Amniotic stem cell (primary cell): ENCODE measurements around the gene SCG3.

ENCODE experiments used
- DNase-seq: peaks from one replicate; lab custom pipeline; 2025; lab: John Stamatoyannopoulos, UW

SCG3 gene

DNA sequence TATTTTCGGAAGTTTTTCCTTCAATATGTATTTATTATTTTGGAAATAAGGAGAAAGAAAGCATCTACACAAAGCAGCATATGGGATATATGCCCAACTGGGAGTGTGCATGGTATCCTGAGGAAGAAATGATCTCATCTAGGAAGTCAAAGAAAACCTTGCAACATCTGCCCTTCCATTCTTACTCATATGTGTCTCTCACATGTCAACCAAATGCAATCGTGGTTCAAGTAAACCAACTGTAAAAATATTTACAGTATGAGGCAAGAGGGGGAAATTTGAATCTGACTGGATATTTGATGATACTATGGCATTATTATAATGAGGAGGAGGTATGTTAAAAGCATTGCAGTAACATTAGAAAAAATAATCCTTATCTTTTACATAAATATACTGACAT, 3.2 kb upstream of the SCG3 start:
- no peak for DNase-seq

DNA sequence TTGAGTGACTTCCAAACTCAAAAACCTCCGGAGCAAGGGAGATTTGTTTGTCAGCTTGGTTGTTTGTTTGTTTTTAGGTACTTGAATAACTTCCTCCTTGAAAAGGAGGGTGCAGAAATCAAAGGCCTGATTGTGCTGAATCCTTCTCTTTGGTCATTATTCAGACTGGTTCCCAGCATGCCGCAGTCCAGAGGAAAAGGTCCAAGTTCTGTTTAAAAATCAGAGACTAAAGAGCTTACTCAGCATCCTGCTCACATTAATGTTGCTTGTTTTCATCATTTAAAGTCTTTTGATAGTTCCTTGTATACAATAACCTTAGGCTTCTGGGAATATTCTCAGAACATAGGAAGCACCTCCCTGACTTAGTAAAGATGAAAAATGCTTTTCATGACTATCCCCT, 982 bp upstream of the SCG3 start:
- DNase-seq: no peak

DNA sequence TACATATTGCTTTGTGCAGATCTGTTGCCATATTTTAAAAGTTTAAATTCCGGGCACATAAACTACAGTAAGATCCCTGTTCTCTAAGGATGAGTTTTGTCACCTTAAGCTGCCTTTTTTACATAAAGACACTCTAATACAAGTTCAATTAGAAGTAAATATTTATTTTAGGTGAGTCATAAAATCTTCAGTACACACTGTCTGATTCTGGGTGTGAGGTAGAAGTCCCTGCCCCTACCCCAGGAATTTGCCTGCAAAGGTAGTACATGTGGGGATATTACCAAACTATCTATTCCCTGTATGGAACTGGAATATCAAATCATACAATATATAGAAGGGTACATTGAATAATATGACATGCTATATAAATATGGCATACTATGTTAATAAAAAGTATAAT, 6.3 kb downstream of the SCG3 start:
- no peak for DNase-seq

DNA sequence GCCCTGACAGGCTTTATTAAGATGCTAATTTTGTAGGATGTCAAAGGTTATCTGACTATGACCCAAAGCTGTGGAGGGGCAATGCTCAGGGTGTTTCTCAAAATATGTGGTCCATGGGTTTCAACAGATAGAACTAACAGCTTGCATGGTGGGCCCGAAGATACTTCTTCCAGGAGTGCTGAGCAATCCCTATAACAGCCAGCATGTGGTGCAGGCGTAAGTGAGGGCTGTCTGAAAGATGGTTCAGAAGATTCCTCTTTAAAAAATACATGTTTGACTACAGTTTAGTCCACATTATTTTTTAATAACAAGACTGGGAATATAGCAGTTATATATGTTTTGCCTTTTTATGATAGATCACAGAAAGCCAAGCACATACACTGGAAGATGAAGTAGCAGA, 7.6 kb downstream of the SCG3 start:
- DNase-seq: no peak

DNA sequence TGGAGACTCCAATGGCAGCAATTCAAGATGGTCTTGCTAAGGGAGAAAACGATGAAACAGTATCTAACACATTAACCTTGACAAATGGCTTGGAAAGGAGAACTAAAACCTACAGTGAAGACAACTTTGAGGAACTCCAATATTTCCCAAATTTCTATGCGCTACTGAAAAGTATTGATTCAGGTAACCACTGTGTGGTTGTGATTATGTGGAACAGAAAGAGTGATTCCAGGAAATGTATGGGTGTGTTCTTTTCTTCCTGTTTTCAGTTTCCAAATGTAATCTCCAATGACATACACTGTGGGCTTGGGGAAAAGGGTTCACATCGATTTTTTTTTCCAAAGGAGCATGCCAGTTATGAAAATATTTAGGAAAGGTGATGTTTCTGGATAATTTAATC, 10.9 kb downstream of the SCG3 start:
- no peak for DNase-seq

DNA sequence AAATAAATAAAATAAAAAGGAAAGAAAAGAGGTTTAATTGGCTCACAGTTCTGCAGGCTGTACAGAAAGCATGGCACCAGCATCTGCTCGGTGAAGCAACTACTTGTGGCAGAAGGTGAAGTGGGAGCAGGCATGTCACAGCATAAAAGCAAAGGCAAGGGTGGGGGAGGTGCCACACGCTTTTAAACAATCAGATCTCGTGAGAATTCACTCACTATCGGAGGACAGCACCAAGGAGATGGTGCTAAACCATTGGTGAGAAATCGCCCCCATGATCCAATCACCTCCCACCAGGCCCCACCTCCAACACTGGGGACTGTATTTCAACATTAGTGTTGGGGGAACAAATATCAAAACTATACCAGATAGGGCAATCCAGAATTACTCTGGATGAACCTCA, 15.3 kb downstream of the SCG3 start:
- no peak for DNase-seq

DNA sequence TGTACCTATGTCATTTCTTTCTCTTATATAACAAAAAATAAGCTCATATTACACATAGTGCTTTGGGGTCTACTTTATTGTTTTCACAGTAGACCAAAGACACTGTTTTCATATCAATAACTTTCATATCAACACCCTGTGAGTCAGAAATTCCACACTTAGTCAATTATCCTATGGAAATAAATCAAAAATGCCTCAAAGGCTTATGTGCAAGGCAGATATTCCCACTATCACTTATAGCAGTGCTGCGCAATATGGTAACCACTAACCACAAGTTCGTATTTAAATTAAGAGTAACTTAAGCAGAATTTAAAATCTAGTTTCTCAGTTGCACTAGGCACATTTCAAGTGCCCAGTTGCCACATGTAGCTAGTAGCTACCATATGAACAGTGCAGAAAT, 15.9 kb downstream of the SCG3 start:
- DNase-seq: no peak

DNA sequence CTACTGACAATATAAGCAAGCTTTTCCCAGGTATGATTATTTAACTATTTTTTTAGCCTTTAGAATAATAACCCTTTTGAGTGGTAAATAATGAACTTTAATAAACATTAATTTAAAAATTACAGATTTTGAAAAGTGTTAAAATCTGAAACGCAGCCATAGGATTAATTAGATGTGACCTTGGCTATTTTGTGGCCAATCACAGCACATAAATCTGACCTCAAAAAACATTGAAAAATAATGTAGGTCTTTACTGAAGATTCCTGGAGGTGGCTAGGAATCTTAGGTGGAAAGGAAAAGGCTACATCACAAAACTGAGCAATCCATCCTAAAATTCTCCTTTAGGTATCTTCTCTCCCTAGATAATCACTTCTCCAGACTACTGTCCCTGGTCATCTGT, 18.1 kb downstream of the SCG3 start:
- no peak for DNase-seq

DNA sequence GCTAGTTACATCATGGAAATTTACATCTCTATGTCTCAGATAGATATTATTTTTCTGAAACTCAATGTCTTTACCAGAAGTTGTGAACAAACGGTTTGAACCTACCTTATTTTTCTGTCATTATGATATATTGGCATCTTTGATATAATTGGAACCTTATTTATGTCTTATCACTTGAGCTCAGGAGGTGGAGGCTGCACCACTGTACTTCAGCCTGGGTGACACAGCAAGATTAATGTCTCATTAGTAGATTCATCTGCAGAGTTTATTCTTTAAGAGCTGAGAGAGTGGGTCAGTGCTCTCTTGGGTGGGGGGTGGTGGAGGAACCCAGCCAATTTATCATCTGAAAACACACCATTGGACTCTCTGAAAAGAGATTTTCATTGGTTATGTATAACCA, 21.4 kb downstream of the SCG3 start:
- DNase-seq: no peak

DNA sequence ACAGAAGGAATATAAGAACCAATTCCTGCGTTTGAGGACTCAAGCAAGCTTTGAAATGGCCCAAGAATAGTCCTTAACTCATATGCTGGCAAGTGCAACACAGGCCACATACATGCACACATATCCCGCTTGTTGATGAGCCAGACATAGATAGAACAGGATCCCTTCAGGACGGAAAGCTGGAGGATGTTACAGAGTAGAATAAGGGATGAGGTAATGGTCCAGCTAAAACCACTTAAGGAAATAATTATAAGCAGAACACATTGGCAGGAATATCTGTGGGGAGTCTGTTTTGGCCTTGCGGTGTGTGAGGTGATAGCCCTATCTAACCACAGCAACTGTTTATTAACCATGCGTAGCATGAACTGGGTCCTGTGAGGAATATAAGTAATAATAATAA, 25.0 kb downstream of the SCG3 start:
- DNase-seq: no peak

DNA sequence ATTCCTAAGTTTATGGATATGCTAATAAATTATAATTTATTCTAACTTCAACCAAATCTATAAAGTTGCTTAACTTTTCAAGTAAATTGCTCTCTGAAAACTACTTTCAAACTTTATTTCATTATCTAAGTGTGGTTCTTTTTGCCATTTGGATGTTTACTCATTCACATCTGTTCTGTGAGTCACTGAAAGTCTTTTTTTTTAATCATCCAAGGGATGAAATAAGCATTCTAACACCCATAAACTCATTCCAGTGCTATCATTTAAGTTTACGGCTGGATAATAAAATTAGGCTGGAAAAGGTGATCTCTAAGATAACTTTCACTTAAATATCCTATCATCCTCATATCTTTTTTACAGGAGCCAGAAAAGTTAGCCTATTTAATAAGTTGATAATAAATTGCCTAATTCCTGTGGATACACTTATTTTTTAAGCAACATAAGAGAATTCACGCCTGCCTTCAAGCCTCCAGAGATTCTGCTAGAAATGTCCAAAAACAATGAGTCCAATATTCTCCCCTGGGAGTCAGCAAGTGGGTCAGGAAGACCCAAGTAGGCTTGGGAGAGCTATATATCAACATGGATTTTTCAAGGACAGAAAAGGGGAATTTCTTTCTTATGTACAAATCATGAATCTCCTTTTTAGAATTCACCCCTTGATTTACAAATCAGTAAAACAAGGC, 25.8 kb downstream of the SCG3 start:
- no peak for DNase-seq

DNA sequence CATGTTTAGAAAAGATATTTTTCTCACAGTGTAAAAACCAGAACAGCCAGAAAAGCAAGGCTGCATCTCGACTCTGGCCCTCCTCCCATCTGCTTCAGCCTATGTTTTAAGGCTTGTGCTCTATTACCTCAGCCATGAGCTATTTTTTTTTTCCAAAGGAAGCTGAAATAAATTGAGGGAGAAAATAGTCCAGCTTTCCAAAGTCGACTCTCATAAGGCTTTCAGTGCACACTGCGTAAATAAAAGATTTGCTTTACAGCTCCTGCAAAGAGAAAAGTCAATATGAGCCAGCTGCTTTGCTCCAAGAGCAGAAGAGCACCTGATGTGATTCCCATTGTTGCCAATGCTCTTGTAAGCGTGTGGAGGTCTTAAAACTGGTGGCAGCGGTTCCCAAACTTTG, 26.7 kb downstream of the SCG3 start:
- DNase-seq: no peak

DNA sequence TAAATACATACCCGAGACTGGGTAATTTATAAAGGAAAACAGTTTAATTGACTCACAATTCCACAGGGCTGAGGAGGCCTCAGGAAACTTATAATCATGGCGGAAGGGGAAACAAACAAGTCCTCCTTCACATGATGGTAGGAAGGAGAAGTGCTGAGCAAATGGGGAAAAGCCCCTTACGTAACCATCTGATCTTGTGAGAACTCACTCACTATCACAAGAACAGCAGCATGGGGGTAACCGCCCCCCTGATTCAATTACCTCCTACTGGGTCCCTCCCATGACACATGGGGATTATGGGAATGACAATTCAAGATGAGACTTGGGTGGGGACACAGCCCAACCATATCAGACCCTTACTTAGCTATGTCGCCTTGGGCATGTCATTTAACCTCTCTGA, 27.7 kb downstream of the SCG3 start:
- DNase-seq: no peak

DNA sequence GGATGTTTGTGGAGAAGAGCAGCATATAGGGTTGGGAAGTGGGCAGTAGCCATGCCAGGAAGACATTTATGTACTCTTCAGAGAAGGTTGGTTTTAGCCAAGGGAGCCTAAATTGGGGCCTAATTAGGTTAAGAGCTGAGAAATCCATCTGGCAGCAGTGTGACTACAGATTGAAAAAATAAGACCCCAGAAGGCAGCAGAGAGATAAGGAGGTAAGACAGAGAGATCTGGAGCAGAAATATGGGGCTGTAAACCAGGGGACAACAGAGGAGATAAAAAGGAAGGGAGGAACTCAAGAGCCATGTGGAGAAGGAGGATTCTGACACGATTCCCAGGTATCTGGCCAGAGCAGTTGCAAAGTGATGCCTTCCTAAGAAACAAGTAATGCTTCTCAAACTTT, 32.9 kb downstream of the SCG3 start:
- no peak for DNase-seq

DNA sequence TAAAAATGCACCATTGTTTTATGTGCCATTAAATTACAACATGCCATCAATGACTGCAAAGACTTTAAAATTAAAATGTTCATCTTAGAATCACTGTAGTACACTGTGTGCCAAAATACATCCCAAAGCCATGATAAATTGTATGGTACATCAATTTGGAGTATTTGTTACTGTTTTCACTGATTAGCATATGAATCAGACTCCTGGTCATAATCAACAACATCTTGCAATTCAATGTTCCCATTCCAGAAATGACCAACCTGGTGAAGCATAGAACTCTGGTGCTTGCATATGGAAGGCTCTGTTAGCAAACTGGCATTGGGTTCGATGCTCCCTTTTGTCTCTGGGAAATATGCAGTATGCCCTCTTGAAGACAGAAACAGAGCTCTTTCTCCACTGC, 33.6 kb downstream of the SCG3 start:
- no peak for DNase-seq

DNA sequence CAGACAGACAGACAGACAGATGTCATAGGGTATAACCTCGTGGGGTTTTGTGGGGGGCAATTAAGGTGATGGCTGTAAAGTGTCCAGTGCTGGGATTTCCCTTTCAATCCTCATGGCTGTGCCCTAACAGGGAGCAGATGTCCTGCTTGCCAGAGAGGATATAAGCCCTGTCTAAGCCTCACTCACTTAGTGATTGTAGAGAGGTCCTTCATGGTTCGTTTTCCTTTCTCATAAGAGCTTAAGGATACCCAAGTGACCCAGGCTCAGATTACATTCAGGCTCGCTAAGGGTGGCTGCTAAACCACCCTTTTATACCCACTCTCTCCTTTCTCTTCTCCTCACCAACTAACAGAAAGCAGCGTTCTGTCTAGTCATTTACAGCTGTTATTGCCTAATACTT, 36.9 kb downstream of the SCG3 start:
- no peak for DNase-seq

DNA sequence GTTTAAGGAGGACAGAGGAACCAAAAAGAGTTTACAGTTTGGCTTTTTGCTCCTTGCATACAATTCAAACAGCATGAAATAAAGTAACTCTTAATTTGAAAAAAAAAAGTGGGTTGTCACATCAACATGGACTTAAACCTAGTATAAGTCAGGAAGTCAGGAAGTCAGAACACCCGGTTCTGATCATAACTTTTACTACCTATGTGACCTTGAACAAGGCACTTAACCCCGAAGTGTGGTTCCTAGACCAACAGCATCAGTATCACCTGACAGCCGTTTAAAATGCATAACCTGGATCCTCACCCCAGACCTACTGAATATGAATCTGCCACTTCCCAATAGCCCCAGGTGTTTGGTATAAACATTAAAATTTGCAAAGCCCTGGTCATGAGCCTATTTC, 37.4 kb downstream of the SCG3 start:
- DNase-seq: no peak

DNA sequence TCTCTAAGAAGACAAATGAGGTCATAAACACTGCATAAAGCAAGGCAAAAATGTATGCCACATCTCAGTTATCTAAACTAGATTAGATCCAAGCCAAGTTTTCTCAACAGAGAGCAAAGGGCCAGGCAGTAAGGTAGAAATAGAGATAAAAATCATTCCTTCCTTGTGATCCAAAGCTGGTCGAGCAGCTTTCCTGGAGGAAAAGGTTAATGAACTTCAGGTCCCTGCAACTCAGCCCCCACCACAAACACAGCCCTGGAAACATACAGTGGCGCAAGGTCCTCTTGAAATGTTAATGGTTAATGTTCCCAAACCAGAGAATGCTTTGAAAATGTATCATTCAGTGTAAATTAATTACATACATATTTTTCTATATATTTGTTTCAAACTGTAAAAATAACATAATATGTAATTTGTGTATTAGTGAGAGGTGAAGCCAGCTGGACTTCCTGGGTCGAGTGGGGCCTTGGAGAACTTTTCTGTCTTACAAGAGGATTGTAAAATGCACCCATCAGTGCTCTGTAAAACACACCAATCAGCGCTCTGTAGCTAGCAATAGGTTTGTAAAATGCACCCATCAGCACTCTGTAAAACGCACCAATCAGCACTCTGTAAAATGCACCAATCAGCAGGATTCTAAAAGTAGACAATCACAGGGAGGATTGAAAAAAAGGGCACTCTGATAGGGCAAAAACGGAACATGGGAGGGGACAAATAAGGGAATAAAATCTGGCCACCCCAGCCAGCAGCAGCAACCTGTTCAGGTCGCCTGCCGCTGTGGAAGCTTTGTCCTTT, 39.1 kb downstream of the SCG3 start:
- no peak for DNase-seq

DNA sequence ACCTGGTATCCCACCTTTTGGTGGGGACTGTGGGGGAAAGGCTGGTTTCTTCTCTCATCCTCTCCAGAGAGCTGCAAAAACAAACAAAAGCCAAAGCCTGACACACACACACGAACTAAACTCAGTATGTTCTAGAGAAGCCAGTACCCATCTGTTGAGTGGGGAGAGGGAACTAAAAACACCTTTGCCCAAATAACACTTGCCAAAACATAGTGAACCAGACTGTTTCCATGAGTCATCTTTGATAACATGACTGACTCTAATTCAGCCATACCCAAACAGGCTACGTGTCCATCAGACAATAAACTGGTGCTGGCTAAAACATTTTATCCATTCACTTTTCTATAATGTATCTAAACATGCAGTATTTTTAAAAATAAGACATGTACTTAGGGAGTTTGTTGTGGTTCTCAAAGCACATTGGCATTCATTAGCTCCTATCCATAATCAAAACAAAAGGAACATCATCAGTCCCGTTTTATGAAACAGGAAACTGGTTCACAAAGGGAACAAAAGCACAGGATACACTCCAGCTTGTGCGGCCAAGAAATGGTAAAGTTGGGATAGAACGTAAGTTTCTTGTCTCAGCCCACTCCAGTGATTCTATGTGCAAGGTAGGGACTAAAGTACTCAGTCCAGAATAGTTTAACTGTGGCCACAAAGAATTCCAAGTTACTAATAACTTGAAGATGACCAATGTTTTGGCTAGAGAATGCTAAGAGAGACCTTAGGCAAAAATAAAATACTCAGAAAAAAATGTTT, 40.1 kb downstream of the SCG3 start:
- no peak for DNase-seq

DNA sequence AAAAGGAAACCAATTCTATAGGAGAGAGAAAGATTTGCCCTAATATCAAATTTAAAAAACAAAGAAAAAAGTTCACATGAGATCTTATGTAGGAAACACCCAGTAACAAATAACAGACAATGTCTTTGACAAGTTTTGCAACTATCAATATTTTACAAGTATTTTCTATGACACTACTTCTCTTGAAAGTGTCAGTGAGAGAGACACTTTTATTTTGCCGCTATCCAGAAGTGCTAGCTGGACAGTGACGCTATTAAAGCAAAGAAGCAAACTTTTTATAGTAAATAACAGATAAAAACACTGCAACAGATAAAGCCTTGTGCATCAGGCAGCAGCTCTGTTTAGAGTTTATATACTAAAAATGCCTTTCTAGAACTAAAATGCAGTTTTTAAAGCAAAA, 42.9 kb downstream of the SCG3 start:
- DNase-seq: no peak

DNA sequence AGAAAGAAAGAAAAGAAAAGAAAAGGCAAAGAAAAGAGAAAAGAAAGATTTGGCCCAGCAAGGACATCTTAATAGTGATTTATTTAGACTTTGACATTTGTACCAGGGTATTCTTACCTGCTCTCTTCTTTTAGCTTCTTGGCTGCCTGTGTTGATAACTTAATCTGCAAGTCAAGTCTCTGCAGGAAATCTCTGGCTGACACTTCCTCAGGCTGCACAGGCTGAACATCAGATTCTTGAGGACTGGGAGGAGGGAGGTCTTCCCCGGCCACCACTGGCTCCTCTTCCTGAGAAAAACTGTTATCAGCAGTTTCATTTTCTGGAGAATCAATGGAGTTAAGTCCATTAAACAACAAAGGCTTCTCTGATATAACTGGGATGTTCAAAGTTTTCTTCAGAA, 43.4 kb downstream of the SCG3 start:
- no peak for DNase-seq

DNA sequence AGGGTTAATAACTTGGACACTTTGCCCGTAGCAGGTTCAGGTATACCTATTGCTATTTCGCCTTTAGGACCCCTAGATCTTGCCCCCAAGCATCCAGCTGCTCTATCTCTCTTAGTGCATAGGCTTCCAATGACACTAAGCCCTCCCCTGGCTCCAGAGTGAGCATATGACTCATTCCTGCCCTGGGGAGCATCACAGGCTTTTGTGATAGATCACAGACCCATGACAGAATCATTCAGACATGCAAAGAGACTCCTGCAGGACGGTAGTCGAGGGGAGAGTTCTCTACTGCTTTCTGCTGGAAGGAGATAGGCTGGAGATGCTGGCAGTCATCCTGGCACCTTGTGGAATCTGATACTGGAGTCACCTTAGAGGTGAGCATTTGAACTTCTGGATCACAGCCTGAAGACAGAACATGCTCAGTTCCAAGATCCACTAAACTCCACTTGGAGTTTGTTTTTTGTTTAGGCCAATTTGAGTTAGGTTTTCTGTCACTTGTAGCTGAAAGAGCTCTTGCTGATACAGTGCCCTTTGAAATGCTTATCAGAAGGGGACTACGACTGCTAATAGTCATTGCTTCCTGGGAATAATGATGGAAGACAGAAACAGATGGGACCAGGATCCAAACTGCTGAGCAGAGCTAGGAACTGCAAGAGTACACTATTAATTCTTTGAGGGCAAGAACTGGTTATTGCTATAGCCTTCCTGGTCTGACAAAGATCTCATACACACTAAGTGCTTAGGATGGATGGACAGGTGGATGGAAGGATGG, 45.2 kb downstream of the SCG3 start:
- DNase-seq: peak; percentile 90
